ENCODE data around the gene SDK1. TPM values are rescaled to one million over a fixed set of nuclear protein-coding genes. Genes with fewer than 3 reads are reported as not detected.

SDK1 gene
- total RNA-seq, 2 experiments from 2014 or later: 0.19 to 0.36 TPM

DNA sequence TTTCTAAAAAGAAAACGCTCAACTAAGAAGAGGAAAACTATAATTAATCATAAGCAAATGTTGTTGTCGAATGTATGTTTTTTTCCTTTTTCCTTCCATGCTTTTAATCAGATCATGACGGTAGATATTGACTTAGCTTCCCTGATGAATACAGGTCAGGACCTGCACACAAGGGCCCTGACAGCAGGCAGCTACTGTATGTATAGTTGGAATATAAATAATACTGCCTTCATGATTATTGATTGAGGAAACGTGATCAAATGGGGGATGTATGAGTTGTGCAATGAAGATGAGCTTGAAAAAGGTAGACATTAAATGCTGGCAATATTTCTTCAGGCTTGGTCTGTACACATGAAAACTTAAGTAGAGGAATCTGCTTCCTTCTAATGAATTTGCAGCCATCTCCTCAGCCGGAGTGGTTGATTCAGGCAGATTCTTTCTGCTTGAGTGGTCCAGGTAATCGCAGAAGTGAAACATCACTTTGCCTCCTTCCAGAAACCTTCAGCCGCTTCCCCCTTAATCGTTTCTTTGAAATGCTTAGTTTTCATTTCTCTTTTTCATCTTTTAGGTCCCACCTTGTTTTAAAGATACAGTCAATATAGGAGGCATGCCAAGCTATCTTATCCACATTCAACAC is 656.5 kb downstream of the SDK1 start:
- no peaks in the 10 kb centered on the region for H4K20me1 ChIP-seq (ENCODE audit: insufficient read depth, low read length)
- no peaks in the 10 kb centered on the region for H3K36me3 ChIP-seq (ENCODE audit: insufficient read depth, low read length)
- intact Hi-C loops (cut with micrococcal nuclease; ENCODE audit: unreplicated experiment): no loop called here
- no peaks in the 10 kb centered on the region for H3K4me1 ChIP-seq (ENCODE audit: insufficient read depth, low read length, poor library complexity, severe bottlenecking)
- H2AFZ ChIP-seq (ENCODE audit: low read length): no peak overlapping the region
- ChIA-PET CTCF (ENCODE audit: unreplicated experiment) (no interaction called here), POLR2A (interaction anchor here (1.1 kb wide), 1 partner anchor 11 kb away, joined by 3 read pairs; no protein-coding TSS in a partner anchor)
- no TSS peak for BruUV-seq (replicated peaks)
- no peak overlapping the region for H3K4me2 ChIP-seq (ENCODE audit: low read length)
- no peak overlapping the region for H3K27ac ChIP-seq (ENCODE audit: low read depth, low read length, poor library complexity, severe bottlenecking)
- no peaks in the 10 kb centered on the region for H3K79me2 ChIP-seq (ENCODE audit: insufficient read depth, low read depth, low read length)
- TF ChIP-seq CTCF (conservative IDR thresholded peaks at IDR 0.05; ENCODE audit: low read length) (no peak), EZH2phosphoT487 (IDR thresholded peaks at IDR 0.05; ENCODE audit: borderline replicate concordance, low read depth, low read length) (no peak)
- no peaks in the 10 kb centered on the region for H3K9me2 ChIP-seq (ENCODE audit: insufficient read depth, low read length)
- no peaks in the 10 kb centered on the region for H3K9me3 ChIP-seq (ENCODE audit: low read length)
- peak; percentile 6 for DNase-seq (ENCODE audit: low spot score)
- no peak overlapping the region for H3K4me3 ChIP-seq (ENCODE audit: low read depth, low read length, poor library complexity, severe bottlenecking)

DNA sequence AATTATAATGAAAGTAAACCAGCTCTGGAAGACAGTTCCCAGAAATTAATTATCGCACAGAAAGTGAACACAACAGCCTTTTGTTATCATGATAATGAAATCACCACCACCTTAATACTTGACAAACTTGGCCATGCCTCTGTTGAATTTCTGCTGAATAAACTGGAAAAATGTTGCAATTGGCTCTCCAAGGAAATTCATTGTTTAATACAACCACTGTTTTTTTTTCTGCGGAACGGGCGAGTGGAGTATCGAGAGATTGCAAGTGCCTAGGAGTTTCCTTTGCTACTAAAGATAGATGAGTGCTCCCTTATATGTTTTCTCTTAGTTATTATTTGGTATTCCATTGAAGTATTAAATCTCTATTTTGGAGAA is 657.0 kb downstream of the SDK1 start:
- Histone ChIP-seq H2AFZ (ENCODE audit: low read length) (no peak overlapping the region), H3K27ac (ENCODE audit: low read depth, low read length, poor library complexity, severe bottlenecking) (no peak overlapping the region), H3K4me1 (ENCODE audit: insufficient read depth, low read length, poor library complexity, severe bottlenecking) (no peaks in the 10 kb centered on the region), H3K79me2 (ENCODE audit: insufficient read depth, low read depth, low read length) (no peaks in the 10 kb centered on the region), H3K4me2 (ENCODE audit: low read length) (no peak overlapping the region), H3K36me3 (ENCODE audit: insufficient read depth, low read length) (no peaks in the 10 kb centered on the region), H3K9me3 (ENCODE audit: low read length) (no peaks in the 10 kb centered on the region), H3K4me3 (ENCODE audit: low read depth, low read length, poor library complexity, severe bottlenecking) (no peak overlapping the region), H4K20me1 (ENCODE audit: insufficient read depth, low read length) (no peaks in the 10 kb centered on the region), H3K9me2 (ENCODE audit: insufficient read depth, low read length) (no peaks in the 10 kb centered on the region)
- CTCF ChIA-PET (ENCODE audit: unreplicated experiment): no interaction called here
- POLR2A ChIA-PET: interaction anchor here (1.1 kb wide), 1 partner anchor 11 kb away, joined by 3 read pairs; no protein-coding TSS in a partner anchor
- no TSS peak for BruUV-seq (replicated peaks)
- DNase-seq (ENCODE audit: low spot score): no peak
- intact Hi-C loops (cut with micrococcal nuclease; ENCODE audit: unreplicated experiment): no loop called here
- TF ChIP-seq EZH2phosphoT487 (IDR thresholded peaks at IDR 0.05; ENCODE audit: borderline replicate concordance, low read depth, low read length): no peak
- TF ChIP-seq CTCF (conservative IDR thresholded peaks at IDR 0.05; ENCODE audit: low read length): no peak

GRCh38 chr7:3959364-3959763 is 658.3 kb downstream of the SDK1 start:
- Histone ChIP-seq H3K79me2 (ENCODE audit: insufficient read depth, low read depth, low read length) (no peaks in the 10 kb centered on the region), H2AFZ (ENCODE audit: low read length) (no peak overlapping the region), H3K36me3 (ENCODE audit: insufficient read depth, low read length) (no peaks in the 10 kb centered on the region), H3K9me3 (ENCODE audit: low read length) (no peaks in the 10 kb centered on the region), H4K20me1 (ENCODE audit: insufficient read depth, low read length) (no peaks in the 10 kb centered on the region), H3K4me1 (ENCODE audit: insufficient read depth, low read length, poor library complexity, severe bottlenecking) (no peaks in the 10 kb centered on the region), H3K4me3 (ENCODE audit: low read depth, low read length, poor library complexity, severe bottlenecking) (no peak overlapping the region), H3K9me2 (ENCODE audit: insufficient read depth, low read length) (no peaks in the 10 kb centered on the region), H3K27ac (ENCODE audit: low read depth, low read length, poor library complexity, severe bottlenecking) (no peak overlapping the region), H3K4me2 (ENCODE audit: low read length) (no peak overlapping the region)
- POLR2A ChIA-PET: no interaction called here
- TF ChIP-seq EZH2phosphoT487 (IDR thresholded peaks at IDR 0.05; ENCODE audit: borderline replicate concordance, low read depth, low read length): no peak
- no peak for TF ChIP-seq CTCF (conservative IDR thresholded peaks at IDR 0.05; ENCODE audit: low read length)
- BruUV-seq (replicated peaks): no TSS peak
- intact Hi-C loops (cut with micrococcal nuclease; ENCODE audit: unreplicated experiment): no loop called here
- CTCF ChIA-PET (ENCODE audit: unreplicated experiment): no interaction called here
- no peak for DNase-seq (ENCODE audit: low spot score)

All from OCI-LY7 (cell line).